Retina (tissue), 1 donor: Measurements from ENCODE around the gene HIP1.
"Not testable (repeated sequence)": the region's sequence is repeated elsewhere in the genome, so short reads cannot be mapped to it uniquely, and the experiment has no call there.

ENCODE experiments used
- DNase-seq: peaks from one replicate; pipeline ENCODE4 v3.0.0-alpha.2; 2016

The HIP1 gene

DNA sequence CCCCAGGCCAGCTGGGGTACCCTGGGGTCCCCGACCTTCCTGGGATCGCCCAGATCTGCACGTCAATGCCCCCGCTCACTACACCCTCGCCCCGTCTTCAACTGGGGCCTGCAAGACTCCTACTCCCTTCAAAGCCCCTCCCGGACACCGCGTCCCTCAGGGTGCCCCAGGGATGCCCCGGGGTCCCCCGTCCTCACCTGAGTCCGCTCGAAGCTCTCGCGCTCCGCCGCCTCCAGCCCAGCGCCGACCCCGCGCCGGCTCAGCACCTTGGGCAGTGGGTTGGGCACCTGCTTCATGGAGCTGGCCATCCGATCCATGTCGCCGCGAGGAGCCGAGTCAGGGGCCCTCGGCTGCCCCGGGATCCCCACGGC, at the start of gene HIP1:
HIP1 (minus strand) TSS at position 338 of the 371 bp plus-strand sequence; CDS start at position 317, 21 bp downstream.
- DNase-seq: no peak

DNA sequence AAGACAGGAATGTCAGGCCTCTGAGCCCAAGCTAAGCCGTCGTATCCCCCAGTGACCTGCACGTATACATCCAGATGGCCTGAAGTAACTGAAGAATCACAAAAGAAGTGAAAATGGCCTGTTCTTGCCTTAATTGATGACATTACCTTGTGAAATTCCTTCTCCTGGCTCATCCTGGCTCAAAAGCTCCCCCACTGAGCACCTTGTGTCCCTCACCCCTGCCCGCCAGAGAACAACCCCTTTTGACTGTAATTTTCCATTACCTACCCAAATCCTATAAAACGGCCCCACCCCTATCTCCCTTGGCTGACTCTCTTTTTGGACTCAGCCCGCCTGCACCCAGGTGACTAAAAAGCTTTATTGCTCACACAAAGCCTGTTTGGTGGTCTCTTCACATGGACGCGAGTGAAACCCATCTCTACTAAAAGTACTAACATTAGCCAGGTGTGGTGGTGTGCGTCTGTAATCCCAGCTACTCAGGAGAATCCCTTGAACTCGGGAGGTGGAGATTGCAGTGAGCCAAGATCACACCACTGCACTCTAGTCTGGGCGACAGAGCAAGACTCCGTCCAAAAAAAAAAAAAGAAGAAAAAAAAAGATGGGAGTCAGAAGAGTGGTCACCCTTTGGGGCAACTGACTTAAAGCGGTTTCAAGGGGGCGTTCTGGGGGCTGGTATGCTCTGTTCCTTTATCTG, 49.6 kb upstream of the HIP1 start:
- DNase-seq: not testable (repeated sequence)

DNA sequence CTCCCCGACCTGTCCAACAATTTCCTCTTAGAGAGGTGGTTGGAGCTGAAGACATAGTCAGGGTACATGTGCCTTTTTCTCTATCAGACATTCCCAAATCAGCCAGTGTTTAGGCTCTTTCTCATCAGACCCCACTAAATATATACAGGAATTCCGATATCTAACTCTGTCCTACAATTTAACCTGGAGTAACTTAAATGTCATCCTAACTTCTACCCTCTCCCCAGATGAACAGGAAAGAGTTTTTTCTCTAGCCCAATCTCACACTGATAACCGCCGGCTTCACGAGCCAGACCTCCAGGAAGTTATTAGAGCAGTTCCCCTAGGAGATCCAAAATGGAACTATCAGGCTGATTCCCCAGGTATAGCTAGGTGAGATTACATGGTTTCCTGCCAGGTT, 44.3 kb upstream of the HIP1 start:
- DNase-seq: not testable (repeated sequence)

DNA sequence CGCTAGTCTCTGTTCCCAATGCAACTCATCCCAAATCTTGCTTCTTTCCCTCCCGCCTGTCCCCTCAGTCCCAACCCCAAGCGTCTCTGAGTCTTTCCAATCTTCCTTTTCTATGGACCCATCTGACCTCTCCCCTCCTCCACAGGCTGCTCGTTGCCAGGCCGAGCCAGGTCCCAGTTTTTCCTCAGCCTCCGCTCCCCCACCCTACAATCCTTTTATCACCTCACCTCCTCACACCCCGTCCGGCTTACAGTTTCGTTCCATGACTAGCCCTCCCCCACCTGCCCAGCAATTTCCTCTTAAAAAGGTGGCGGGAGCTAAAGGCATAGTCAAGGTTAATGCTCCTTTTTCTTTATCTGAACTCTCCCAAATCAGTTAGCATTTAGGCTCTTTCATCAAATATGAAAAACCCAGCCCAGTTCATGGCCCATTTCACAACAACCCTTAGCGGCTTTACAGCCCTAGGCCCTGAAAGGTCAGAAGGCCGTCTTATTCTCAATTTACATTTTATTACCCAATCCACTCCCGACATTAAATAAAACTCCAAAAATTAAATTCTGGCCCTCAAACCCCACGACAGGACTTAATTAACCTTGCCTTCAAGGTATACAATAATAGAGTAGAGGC, 42.0 kb upstream of the HIP1 start:
- not testable (repeated sequence) for DNase-seq

DNA sequence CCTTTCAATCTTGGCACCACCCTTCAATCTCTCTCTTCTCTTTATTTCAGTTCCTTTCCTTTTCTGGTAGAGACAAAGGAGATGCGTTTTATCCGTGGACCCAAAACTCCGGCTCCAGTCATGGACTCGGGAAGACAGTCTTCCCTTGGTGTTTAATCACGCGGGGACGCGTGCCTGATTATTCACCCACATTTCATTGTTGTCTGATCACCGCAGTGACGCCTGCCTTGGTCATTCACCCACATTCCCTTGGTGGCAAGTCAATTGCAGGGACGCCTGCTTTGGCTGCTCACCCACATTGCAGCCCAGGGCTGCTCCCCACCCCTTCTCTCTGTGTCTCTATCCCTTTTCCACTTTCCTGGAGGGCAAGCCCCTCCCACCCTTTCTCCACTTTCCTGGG, 40.8 kb upstream of the HIP1 start:
- DNase-seq: not testable (repeated sequence)

DNA sequence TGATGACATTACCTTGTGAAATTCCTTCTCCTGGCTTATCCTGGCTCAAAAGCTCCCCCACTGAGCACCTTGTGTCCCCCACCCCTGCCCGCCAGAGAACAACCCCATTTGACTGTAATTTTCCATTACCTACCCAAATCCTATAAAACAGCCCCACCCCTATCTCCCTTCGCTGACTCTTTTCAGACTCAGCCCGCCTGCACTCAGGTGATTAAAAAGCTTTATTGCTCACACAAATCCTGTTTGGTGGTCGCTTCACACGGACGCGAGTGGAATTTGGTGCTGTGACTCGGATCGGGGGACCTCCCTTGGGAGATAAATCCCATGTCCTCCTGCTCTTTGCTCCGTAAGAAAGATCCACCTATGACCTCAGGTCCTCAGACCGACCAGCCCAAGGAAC, 40.3 kb upstream of the HIP1 start:
- DNase-seq: not testable (repeated sequence)

DNA sequence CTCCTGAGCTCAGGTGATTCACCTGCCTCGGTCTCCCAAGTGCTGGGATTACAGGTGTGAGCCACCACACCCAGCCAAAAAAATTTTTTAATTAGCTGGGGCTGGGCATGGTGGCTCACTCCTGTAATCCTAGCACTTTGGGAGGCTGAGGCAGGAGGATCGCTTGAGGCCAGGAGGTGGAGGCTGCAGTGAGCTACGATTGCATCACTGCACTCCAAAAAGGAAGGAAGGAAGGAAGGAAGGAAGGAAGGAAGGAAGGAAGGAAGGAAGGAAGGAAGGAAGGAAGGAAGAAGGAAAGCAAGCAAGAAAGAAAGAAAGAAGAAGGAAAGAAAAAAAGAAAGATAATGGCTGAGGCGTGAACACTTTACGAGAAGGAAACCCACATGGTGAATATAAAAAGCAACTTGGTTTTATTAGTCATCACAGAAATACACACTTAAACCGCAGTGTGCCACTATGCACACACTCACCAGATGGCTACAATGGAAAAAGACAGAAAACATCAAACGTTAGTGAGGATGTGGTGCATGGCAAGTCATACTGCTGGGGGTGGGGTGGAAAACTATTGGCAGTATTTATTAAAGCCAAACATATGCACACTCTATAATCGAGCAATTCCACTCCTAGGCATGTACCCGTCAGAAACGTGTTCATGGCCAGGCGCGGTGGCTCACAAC, 37.7 kb upstream of the HIP1 start:
- DNase-seq: no peak

DNA sequence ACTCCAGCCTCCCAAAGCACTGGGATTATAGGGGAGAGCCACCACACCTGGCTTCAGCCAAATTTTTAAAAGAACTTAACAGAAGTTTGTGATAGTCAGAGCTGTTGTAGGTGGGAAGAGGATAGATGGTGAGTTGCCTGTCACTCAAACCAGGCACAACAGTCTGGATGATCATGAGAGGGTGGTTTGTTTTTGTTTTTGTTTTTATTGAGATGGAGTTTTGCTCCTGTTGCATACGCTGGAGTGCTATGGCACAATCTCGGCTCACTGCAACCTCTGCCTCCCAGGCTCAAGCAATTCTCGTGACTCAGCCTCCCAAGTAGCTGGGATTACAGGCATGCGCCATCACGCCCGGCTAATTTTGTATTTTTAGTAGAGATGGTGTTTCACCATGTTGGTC, 35.2 kb upstream of the HIP1 start:
- not testable (repeated sequence) for DNase-seq

DNA sequence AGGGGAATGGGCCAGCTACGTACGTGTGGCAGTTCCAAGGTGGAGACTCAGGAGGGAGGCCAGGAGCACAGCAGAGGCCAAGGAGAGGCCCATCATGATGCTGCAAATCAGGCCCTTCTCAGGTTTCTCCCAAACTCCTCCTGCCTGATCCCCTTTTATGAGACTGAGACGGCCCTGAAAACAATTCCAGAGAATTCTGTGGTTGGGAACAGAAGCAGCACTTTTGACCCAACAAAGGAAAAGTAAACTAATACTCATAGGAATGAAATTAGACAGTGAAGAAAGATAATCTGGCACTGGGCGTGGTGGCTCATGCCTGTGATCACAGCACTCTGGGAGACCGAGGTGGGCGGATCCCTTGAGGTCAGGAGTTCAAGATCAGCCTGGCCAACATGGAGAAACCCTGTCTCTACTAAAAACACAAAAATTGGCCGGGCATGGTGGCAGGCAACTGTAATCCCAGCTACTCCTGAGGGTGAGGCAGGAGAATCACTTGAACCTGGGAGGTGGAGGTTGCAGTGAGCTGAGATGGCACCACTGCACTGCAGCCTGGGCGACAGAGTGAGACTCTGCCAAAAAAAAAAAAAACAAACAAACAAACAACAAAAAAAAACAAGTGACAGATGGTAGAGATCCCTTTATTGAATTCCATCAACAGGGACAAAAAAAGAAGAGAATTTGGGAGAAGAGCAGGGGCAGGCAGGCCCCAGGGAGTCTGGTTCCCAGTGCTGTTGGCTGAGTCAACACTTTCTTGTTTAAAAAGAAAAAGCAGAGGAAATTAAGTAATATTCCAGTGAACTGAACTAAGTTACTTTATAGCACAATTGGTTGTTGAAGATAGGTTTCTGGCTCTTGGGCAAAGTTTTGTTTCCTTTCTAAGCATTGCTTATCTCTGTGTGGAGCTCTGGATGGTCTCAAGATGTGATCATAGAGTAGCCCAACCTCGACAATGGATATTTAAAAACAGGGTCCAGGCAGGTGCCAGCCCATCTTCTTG, 33.6 kb upstream of the HIP1 start, which contains the start of gene CCL26:
CCL26 (minus strand) TSS at position 131 of the 997 bp plus-strand sequence; CDS start at position 96, 35 bp downstream.
- no peak for DNase-seq

DNA sequence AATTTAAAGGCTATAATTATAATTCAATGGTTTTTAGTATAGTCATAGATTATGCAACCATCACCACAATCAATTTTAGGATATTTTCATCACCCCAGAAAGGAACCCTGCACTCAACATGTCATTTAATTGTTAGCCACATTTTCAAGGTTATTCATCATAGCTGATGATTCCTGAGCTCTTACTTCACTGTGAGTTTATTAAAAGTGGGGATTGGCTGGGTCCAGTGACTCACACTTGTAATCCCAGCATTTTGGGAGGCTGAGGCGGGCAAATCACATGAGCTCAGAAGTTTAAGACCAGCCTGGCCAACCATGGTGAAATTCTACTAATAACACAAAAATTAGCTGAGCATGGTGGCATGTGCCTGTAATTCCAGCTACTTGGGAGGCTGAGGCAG, 32.5 kb upstream of the HIP1 start:
- DNase-seq: no peak

DNA sequence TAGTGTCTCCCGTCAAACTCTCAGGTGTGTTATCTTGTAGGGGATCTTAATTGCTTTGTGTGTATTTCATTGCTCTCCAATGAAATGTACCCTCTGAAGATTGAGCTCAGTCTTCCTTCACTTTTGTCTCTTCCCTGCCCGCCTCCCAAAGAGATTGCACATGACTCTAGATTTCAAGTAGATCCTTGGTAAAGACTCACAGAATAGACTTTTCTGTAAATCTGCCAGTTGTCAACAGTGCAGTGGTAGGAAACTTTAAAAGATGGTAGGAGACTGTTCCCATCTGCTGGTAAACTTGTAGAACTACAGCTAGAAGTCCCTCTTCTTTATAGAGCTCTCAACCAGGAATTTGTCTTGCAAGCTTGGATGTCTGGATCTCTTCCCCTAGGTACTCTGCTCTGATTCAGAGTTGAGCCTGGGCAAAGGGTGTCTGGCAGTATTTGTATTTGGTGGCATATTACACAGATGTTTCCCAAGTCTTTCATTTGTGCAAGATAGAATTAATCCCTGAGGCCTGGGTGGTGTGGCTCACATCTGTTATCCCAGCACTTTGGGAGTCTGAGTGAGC, 23.7 kb upstream of the HIP1 start:
- DNase-seq: peak; percentile 37

DNA sequence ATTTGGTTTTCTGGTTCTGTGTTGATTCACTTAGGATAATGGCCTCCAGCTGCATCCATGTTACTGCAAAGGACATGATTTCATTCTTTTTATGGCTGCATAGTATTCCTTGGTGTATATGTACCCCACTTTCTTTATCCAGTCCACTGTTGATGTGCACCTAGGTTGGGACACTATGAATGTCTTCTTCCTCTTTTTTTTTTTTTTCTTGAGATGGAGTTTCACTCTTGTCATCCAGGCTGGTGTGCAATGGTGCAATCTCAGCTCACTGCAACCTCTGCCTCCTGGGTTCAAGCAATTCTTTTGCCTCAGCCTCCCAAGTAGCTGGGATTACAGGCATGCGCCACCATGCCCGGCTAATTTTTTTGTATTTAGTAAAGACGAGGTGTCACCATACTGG, 23.1 kb upstream of the HIP1 start:
- not testable (repeated sequence) for DNase-seq

DNA sequence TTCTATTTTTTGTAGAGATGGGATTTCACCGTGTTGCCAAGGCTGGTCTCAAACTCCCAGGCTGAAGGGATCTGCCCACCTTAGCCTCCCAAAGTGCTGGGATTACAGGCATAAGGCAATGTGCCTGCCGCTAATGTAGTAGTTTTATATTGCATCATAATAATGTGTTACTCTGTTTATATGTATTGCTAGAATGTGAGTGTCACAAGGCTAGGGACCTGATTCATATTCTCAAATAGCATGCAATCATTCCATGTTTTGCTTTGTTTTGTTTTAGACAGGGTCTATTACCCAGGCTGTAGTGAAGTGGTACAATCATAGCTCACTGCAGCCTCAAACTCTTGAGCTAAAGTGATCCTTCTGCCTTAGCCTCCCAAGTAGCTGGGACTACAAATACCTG, 19.8 kb upstream of the HIP1 start:
- DNase-seq: no peak

DNA sequence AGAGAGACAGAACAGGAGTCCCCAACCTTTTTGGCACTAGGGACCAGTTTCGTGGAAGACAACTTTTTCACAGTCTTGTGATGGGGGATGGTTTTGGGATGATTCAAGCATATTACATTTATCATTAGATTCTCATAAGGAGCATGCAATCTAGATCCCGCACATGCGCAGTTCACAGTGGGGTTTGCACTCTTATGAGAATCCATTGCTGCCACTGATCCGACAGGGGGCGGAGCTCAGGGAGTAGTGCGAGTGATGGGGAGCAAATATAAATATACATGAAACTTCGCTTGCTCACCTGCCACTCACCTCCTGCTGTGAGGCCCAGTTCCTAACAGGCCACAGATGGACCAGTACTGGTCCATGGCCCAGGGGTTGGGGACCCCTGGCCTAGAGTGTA, 19.1 kb upstream of the HIP1 start:
- no peak for DNase-seq

DNA sequence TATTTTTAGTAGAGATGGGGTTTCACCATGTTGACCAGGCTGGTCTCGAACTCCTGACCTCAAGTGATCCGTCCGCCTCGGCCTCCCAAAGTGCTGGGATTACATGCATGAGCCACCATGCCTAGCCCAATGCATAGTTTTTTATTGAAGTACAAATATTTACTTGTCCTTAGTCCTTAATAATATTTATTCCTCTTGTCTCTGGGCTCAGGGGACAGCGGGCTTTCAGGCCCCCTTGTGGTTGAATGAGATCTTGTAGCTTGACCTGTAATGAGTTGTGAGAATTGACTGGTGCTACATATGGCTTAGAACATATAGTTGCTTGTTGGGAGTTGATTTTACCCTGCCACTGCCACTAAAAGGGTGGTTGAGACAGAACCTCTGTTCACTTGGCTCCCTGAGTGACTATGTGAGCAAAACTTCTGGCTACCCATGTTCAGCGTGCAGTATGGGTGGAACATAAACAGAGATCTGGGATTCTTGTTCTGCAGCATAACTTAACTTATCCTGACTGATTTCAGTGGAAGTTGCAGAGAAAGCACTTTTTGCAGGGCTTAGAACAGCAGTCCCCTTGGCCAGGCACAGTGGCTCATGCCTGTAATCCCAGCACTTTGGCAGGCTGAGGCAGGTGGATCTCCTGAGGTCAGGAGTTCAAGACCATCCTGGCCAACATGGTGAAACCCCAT, 18.4 kb upstream of the HIP1 start:
- no peak for DNase-seq

DNA sequence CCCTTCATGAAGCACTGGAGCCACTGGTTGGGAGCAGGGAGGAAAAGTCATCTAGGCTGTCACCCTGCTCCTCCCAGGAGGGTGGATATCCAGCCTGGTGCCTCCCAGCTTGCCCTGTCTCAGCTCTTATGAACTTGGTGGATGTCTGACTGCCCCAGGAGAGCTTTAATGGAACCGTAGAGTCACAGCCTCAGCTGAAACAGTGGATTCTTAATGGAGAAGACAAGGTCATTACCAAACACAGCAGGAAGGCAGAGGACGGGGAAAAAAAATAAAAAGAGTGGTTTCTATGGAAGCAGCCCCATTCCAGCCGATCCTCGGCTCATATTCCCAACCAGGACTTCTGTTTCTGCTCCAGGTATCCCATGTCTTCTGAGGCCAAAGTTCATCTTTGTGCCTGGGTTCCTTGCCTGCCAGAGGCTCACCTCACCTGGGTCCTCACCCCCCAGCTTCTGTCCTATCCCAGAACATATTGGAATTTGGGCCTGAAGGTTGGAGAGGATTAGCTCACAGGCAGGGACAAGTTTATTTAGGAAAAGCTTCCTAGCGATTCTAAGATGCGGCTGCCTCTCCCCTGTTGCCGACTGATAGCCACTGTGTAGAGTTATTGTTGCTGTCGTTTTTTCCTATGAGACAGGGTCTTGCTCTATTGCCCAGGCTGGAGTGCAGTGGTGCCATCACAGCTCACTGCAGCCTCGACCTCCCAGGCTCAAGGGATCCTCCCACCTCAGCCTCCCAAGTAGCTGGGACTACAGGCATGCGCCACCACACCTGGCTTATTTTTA, 17.7 kb upstream of the HIP1 start:
- DNase-seq: peak; percentile 74

DNA sequence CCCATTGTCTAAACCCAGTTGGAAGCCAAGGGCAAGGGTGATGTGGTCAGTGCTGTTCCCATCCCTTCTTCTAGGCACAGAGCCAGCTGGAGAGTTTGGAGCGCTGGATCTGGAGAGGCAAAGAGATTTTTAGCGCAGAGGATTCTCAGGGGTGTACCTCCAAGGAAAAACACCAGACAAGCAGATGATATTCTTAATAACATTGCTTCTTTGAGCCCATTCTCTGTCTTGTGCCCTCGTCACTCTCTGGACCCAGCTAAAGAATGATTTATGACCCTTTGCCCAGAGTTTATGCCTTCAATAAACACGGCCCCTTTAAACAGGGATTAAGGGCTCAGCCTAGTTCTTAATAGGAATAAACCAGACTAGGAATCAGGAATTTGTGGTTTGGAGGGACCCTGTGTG, 4.7 kb upstream of the HIP1 start:
- DNase-seq: no peak

DNA sequence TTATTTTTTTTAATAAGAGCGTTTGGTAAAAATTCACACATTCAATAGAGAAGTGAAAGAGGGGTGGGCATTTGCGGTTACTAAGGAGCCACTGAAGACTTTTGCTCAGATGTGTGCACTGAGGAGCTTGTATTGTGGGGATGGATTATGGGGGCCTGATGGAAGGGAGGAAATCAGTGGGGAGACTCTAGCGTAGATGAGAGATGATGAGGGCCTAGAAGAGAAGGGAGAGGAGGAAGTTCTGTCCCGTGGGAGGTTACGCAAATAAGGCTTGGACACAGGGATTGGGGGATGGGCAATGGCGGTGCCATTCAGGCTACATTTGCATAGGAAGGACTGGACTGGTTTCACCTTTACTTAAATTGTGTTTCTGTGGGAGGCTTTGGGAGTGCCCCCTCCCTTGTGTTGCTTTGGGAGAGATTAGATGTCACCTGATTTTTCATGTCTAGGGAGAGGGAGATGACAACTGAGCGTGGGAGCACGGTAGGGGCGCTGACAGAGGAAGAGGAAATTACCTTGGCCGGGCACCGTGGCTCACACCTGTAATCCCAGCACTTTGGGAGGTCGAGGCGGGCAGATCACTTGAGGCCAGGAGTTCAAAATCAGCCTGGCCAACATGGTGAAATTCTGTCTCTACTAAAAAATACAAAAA, 2.2 kb upstream of the HIP1 start:
- DNase-seq: no peak

DNA sequence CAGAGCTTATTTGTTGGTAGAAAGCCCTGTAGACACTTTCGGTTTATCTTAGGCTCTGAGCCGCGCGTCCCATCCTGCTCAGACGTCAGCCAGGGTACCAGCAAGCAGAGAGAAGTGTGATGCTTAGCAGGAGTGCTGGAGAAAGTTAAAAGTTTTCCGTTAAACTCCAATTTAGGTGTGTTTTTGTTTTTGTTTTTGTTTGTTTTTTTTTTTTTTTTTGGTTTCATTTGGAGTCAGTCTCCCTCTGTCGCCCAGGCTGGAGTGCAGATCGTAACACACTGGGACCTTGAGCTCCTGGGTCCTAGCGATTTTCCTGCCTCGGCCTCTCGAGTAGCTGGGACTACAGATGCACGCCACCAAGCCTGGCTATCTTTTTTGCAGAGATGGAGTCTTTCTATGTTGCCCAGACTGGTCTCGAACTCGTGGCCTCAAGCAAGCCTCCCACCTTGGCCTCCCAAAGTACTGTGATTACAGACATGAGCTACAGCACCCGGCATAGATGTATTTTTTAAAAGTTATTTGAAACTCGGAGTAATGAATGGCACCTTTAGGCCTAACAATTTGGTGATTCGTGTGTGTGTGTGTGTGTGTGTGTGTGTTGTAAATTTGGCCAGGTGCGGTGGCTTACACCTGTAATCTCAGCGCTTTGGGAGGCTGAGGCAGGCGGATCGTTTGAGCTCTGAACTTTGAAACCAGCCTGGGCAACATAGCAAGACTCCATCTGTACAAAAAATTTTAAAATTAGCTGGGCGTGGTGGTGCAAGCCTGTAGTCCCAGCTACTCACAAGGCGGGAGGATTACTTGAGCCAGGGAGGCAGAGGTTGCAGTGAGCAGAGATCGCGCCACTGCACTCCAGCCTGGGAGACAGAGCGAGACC, 1.3 kb upstream of the HIP1 start:
- DNase-seq: no peak
